Lower lobe of right lung (tissue), 2 donors: Measurements from ENCODE around the gene LIN37. TPM values are rescaled to one million over a fixed set of nuclear protein-coding genes. Genes with fewer than 3 reads are reported as not detected.

Source experiments
- ATAC-seq, 2 donors: fragments of 200-7000 bp; cut with Tn5 transposase; one replicate each; pipeline ENCODE4 v1.9.1; 2020 to 2022; ENCODE audit warnings: mild to moderate bottlenecking in 2 of 2, moderate library complexity in 2 of 2
- DNase-seq: peaks from one replicate; pipeline ENCODE4 v3.0.0-alpha.2; 2020
- H3K27ac ChIP-seq: fragments of 200-600 bp; one replicate; pipeline ENCODE4 v1.8.0; 2022
- H3K27me3 ChIP-seq: fragments of 200-600 bp; one replicate; pipeline ENCODE4 v1.8.0; 2022; ENCODE audit warnings: low read depth
- H3K36me3 ChIP-seq: fragments of 200-600 bp; one replicate; pipeline ENCODE4 v1.8.0; 2022; ENCODE audit warnings: mild to moderate bottlenecking
- H3K4me1 ChIP-seq: fragments of 200-600 bp; one replicate; pipeline ENCODE4 v1.8.0; 2022
- H3K4me3 ChIP-seq: fragments of 200-600 bp; one replicate; pipeline ENCODE4 v1.8.0; 2022; ENCODE audit warnings: mild to moderate bottlenecking
- H3K9me3 ChIP-seq: fragments of 200-600 bp; one replicate; pipeline ENCODE4 v1.8.0; 2022
- CTCF ChIP-seq: fragments of 200-600 bp; IDR thresholded peaks from one replicate; pipeline ENCODE4 v1.8.0; 2022; ENCODE audit warnings: antibody characterized with exemption, mild to moderate bottlenecking
- intact Hi-C: fragments of 100-400 bp; cut with DNase I; formaldehyde crosslinking; loops from one replicate; pipeline ENCODE4 v1.11.0; 2022
- total RNA-seq: library from RNA; stranded (reverse); fragmentation: NEBNext Ultra II Directional; extraction: Animal tissue kit (Norgen Biotek cat#: 25700); gene quantifications from one replicate; pipeline ENCODE4 v1.2.1, GENCODE V29; 2021
- donor health status: DM: no; HTN: yes; CAD: no; lungs with severe emphysema.

The LIN37 gene
- total RNA-seq, 1 donor from 2014 or later, result 7.2 TPM

- Histone ChIP-seq H3K36me3 (peaks cover 36% of the 10 kb centered on the region), H3K27me3 (no peaks in the 10 kb centered on the region), H3K4me1 (peaks cover 32% of the 10 kb centered on the region), H3K9me3 (no peaks in the 10 kb centered on the region), H3K27ac (peak overlapping the region; percentile 53), H3K4me3 (peak overlapping the region; percentile 99)
- no peak for DNase-seq
- no peak for TF ChIP-seq CTCF
- intact Hi-C loops, result no loop called here
- ATAC-seq, result peak in 1 of 2 donors; percentile 2
Measured at GRCh38 chr19:35755131-35755549, 6.8 kb downstream of the LIN37 start.

- no peak for DNase-seq
- peak overlapping the region; percentile 99 for H3K4me3 ChIP-seq
- peak; percentile 3 to 5 for ATAC-seq
- H3K27ac ChIP-seq, result peak overlapping the region; percentile 99
- peaks cover 37% of the 10 kb centered on the region for H3K36me3 ChIP-seq
- intact Hi-C loops, result no loop called here
- no peak for TF ChIP-seq CTCF
- no peaks in the 10 kb centered on the region for H3K9me3 ChIP-seq
- no peaks in the 10 kb centered on the region for H3K27me3 ChIP-seq
- peaks cover 32% of the 10 kb centered on the region for H3K4me1 ChIP-seq
Measured at GRCh38 chr19:35755550-35756376, 7.4 kb downstream of the LIN37 start.

GRCh38 chr19:35756377-35757230, 8.2 kb downstream of the LIN37 start, which contains the start of gene HSPB6:
HSPB6 (minus strand) TSS chr19:35757029; CDS start chr19:35757008, 21 bp downstream.
- Histone ChIP-seq H3K36me3 (peaks cover 38% of the 10 kb centered on the region), H3K4me3 (peak within 1 kb of the TSS; percentile 99), H3K9me3 (no peaks in the 10 kb centered on the region), H3K27me3 (no peaks in the 10 kb centered on the region), H3K27ac (peak within 1 kb of the TSS; percentile 99), H3K4me1 (peaks cover 32% of the 10 kb centered on the region)
- TF ChIP-seq CTCF, result no peak
- intact Hi-C loops, result no loop called here
- ATAC-seq (no peak), DNase-seq (peak; percentile 53)

GRCh38 chr19:35757231-35757748, 8.9 kb downstream of the LIN37 start:
- TF ChIP-seq CTCF, result no peak
- Histone ChIP-seq H3K4me3 (peak overlapping the region; percentile 99), H3K27ac (peak overlapping the region; percentile 99), H3K27me3 (no peaks in the 10 kb centered on the region), H3K9me3 (no peaks in the 10 kb centered on the region), H3K36me3 (peaks cover 38% of the 10 kb centered on the region), H3K4me1 (peaks cover 32% of the 10 kb centered on the region)
- peak; percentile 21 to 53 for ATAC-seq
- intact Hi-C loops, result no loop called here
- no peak for DNase-seq
